SK-N-MC (cell line): ENCODE data around the gene MPHOSPH8.

Experiments used
- EZH2 ChIP-seq: fragments of 200-600 bp; sonication (generic); IDR thresholded peaks from one replicate; pipeline ENCODE4 v1.6.1; 2017; ENCODE audit warnings: antibody characterized with exemption
- FOXP2 ChIP-seq: optimal IDR thresholded peaks from 2 replicates; pipeline ENCODE3; 2011; ENCODE audit warnings: mild to moderate bottlenecking, moderate library complexity; ENCODE audit not compliant: insufficient read depth; ENCODE audit errors: extremely low read length, control extremely low read depth
- POLR2AphosphoS5 ChIP-seq: IDR thresholded peaks from 2 replicates; pipeline ENCODE4 v1.6.1; 2012; ENCODE audit warnings: mild to moderate bottlenecking, low read depth, low read length, borderline replicate concordance

- TF ChIP-seq POLR2AphosphoS5 (no peak), EZH2 (no peak), FOXP2 (no peak)
These were observed 43.0 kb upstream of the MPHOSPH8 start for GRCh38 chr13:19590423-19590822.
